AG08396 (cell line): ENCODE results near the gene MAN2A2.

ENCODE experiments used
- DNase-seq: peaks from one replicate; pipeline ENCODE4 v3.0.0; 2012; ENCODE audit warnings: low spot score, mixed read lengths

Gene MAN2A2

DNA sequence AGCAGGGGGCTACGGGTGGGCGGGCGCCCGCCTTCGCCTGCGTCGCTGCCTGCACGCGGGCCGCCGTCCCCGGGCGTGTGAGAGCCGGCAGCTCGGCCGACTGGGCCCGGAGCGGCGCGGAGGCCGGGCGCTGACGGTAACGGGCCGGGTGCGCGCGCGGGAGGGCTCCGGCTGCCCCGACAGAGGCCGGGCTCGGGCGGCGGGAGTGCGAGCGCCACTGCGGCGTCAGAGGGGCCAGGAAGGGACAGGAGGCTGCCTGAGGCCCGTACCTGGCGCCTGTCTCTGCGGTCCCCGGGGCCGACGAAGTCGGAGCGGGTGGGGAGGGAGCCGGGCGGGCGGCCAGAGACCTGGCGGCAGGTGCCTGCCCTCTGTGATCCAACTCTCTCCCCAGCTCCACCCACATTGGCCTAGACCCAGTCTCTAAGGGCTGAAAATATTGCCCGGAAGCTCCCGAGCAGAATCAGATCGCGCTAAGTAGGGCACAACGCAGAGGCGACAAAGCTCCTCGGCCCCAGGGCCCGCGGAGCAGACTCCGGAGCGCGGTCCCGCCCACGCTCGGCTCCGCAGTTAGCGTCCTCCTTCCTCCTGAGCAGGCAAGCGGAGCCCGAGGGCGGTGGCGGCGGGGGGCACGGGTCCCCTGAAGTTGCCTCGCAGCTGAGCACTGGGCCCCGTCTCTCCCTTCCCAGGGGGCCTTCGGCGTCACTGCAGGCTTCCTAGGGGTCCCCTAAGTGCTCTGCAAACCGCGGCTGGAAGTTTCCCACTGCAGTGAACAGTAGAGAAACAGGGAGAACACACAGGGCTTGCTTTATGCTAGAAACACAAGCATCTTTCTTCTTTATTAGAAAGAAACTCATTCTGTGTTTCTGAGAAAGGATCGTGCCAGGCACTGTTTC, at the start of gene MAN2A2:
TSS of gene MAN2A2 (plus strand) at position 463 of the 893 bp plus-strand sequence. CDS start 906 bp downstream, outside the sequence.
- peak; percentile 82 for DNase-seq

DNA sequence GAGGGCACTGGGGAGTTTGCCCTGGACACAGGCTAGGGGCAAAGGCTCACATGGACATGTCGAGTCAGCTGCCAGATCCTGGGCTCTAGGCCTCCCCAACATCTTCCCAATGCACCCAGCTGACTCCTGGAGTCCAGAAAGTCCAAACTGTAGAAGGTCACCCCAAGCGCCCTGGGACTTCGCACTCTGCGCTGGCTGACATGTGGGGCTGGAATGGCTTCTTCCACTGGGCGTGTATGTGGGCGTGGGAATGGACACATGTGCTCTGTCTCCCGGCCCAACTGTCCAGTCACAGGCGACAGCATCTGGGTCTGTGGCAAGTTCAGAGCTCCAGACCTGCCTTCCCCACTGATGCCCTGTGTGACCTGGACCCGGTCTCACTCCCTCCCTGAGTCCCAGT, 48.0 kb upstream of the MAN2A2 start:
- DNase-seq, result no peak

DNA sequence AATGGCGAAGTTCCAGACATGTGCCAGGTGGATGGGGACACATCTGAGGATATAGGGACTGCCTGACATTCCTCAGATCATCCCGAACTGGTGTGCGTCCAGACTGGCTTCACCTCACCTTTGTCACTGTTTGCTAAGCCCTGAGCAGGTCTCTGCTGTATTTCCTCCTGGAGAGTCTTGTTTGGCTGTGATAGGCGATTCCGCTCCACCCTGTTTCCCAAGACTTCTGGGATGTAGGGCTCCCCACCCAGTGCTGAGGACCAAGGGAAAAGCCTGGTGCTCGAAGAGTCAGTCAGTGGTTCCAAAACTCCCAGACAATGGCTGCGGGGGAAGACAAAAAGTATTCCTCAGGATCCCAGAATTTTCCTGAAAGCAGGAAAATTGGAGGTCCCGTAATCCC, 45.8 kb upstream of the MAN2A2 start:
- DNase-seq, result no peak

DNA sequence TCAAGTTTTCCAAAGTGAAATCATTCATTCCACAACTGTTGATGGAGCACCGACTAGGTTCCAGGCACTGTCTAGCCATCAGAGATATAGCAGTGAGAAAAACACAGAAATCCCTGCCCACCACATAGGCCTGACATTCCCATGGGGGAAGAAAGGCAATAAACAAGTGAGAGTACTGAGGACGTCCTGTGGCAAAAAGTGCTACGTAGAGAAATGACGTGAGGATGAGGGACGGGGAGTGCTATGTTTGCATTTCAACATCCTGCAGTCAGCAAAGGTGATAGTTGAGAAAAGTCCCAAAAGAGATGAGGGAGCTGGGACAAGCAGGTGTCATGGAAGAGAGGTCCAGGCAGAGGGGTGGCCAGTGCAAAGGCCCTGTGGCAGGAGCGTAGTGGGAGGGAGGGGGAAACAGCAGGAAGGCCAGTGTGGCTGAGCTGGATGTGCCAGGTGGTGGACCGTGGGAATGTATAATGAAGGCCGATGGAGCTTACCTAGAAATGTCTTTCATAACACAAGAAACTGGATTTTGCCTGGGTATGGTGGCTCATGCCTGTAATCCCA, 45.1 kb upstream of the MAN2A2 start:
- no peak for DNase-seq

DNA sequence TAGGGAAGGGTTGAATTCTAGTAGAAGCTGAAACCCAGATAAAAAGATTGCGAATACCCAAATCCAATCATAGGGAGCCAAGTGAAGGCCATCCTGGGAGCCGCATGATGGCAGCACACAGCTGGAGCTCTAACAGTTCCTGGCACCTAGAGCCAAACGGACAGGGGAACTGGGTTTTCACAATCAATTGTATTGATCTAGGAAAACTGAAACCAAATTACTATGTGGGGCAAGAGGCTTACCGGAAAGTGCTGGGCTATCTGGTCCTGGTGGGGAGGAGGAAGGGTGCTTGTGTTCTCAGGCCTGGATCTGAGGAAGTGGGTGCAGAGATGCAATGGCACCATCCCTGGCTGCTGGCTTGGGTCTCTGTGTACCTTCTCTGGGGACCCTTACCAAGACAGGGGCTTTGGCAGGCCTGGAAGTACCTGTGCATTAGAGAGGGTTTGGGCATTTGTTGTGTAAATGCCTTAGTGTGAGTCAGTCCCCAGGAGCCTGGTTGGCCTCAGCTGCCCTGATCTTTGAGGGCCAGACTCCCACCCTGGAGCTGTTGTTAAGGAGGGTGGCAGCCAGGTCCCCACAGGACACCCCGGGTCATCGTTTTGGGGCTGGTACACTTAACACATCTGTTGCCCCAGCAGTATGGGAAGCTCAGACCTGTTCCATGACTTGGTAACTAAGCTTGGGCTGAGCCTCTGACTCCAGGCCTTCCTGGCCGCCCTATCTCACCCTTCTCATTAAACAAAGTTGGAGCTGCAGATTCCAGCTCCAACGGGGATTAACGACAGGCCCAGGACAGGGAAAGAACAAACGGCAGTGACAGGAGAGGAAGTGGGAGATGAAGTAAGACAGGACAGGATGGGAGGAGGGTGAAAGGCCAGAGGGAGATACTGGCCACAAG, 43.6 kb upstream of the MAN2A2 start:
- no peak for DNase-seq

DNA sequence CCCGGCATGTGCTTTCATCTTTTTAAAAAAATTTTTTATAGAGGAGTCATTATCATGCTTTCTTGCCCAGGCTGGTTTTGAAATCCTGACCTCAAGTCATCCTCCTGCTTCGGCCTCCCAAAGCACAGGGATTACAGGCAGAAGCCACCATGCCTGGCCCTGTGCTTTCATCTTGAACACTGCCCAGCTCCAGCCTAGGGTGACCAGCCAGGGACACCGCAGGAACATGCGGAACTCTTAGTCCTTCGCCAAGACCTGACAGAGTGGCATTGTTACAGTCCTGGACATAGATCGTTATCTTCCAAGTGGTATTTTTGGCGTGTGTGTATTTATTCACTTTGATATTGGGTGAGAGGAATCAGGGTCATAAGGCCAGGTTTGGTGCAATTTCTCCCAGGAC, 42.7 kb upstream of the MAN2A2 start:
- no peak for DNase-seq

DNA sequence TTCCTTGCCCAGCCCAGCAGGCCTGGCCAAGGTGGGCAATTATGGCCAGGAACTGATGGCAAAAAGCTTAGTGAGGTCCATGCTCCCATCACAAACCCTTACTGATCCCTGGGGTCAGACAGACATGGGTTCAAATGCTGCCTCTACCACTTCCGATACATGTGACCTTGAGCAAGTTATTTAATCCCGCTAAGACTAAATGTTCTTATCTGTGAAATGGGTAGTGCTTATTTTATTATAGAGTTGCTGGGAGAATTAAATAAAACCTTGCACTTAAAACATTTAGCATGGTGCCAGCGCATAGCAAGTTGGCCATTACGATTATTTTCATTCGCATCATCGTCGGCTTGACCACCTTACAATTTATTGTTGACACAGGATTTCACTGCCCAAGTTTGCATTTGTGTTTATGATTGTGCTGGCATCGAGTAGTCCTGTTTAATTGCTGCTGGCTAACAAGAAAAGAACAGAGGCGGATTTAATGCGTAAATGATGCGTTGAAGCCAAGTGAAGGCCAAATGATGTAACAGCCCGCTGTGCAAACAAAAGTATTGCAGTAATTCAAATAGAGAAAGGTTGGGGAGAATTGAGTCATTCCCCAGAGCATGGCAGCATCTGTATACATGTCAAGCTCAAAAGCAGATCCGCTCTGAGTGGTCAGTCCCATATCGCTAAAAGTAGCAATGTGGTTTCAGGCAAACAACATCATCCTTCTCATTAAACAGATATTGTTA, 42.0 kb upstream of the MAN2A2 start:
- DNase-seq, result no peak

DNA sequence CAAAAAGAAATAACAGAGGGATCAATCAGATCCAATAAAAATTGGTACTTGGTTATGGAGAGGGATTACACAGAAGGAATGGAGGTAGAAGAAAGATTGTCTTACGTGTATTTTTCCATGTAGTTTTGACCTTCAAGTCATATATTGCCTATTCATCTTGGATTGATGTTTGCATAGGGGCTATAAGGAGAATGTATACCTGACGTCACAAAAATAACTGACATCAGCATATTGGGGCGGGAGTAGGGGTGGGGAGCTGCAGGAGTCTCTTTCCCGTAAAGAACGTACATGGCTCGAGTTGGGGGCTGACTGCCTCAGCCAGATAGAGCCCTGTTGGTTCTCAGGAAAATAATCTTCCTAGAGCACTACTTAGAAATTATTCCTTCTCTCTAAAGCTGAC, 40.6 kb upstream of the MAN2A2 start:
- no peak for DNase-seq

DNA sequence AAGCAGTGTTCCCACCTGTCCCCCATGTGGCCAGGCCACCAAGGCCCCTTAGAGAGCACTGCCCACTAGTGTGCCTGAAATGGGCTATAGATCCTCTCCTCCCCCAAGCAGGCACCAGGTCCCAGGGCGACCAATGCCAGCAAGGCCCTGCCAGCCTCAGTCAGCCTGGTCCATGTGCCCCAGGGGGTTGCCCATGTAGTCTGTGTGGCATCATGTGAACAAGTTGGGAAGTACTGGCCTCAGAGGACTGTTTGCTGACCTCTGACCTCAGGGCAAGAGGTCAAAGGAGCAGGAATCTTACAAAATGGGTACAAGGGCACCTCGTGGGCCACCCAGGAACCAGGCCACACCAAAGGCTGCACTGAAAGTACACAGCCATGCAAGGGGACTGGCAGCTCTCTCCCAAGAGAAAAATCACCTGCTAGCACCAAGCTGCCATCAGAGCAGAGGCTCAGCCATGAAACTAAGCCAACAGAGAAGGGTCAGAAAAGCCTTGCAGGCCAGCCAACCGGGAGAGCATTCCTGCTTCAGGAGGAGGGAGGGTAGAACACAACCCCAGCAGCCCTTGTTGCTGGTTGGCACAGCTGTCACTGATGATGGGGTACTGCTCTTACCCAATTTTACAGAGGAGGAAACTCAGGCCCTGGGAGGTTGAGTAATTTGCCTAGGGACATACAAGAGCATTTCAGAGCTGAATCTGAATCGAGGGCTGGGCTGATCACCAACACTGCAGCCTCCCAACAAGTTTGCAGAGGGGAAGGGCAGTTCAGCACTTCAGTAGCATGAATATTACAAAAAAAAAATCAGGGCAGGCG, 39.9 kb upstream of the MAN2A2 start:
- no peak for DNase-seq

DNA sequence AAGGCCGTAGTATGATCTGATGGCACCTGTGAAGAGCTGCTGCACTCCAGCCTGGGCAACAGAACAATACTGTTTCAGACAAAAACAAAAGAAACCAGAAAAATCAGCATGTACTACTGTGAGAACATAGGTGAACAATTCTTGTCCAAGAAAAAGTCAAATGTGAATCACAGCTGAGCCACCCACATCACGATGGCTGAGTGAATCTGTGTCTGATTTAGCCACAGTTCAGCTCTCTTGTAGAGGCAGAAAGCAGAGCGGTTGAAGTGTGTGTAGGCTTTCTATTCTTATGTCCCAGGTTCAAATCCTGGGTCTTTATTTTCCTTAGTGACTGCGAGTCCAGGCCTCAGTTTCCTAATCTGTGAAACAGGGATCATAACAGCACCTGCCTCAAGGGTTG, 39.1 kb upstream of the MAN2A2 start:
- DNase-seq, result no peak

DNA sequence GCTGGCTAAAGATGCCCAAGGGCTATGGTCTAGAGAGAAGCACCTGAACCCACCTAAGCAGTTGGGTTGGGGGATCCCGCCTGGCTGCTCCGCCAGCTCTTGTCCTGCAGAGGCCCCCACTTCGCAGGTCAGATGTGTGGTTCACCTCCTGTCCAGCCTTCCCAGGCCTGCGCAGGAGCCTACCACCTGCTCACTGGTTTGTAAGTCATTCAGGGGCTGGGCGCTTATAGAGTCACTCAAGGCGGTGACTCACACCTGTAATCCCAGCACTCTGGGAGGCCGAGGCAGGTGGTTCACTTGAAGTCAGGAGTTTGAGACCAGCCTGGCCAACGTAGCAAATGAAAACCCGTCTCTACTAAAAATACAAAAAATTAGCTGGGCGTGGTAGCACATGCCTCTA, 38.6 kb upstream of the MAN2A2 start:
- DNase-seq, result no peak

DNA sequence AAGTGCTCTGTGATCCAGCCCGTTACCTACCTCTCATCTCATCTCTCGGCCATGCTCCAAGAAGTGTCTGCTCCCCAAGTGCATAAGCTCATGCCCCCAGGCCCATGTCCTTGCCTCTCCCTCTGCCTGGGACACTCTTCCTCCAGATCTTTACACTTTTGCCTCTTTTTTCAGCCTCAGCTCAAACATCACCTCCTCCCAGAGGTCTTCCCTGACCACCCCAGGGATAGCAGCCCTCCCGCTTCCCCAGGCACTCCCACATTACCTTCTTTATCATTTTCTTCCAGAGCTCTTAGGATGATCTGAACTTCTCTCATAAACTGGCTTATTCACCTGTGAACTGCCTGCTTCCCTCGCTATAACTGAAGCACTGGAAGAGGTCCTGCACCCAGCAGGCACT, 37.4 kb upstream of the MAN2A2 start:
- no peak for DNase-seq

DNA sequence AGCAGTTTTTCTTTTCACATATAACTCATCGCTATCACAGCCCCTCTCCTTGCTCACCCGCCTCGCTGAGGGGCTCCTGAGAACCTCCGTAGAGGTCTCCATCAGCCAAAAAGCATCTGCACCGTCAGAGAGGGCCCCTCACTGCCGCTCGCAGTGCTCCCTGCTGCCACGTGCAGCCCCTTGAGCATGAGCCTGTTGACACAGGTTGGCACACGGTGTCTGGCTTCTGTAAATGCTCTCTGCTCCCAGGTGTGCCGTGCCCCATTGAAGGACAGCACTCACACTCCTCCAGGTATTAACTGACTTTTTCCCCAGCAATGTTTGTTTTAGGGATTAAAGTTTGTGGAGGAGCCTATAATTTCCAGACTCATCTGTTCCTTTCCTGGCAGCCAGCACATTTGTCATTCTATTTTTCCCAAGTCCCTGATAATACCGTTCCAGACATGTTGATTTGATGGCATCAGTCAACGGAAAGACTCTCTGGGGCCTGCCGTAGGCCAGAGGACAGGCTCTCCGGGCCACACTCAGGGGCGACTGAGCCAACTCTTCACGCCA, 36.9 kb upstream of the MAN2A2 start:
- no peak for DNase-seq

DNA sequence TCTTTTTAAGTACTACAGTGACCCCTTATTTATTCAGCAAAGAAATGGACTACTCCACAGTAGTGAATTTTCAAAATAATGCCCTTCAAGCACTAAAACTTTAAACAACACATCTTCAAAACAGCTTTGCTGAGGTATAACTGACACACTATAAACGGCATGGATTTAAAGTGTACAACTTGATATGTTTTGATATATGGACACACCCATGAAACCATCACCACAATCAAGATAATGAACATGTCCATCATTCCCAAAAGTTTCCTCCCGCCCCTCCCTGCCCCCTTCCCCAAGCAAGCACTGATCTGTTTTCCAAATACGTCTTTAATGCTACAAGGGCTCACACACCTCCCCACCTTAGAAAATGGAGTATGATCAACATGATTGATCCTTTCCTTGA, 36.3 kb upstream of the MAN2A2 start:
- no peak for DNase-seq

DNA sequence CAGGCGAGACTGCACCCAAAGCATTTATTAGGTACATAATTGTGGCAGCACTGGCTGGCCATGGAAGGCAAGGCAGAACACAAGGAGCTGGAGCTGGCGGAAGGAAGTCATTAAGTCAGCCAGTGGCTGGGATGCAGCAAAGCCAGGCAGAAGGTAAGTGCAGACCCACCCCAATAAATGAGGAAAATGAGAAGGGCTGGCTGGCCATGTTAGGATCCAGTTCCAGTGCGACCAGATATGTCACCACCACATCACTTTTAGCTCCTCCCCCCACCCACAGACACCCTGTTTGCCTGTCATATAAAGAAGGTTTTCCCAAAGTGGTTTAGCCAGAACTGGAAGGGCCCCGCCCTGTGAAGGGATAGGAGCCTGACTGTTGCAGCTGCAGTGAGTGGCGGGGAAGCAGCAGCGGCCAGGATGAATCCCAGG, 34.8 kb upstream of the MAN2A2 start, which contains the start of gene FURIN:
TSS of gene FURIN (plus strand) at position 328 of the 429 bp plus-strand sequence. CDS start 7,153 bp downstream, outside the sequence.
- no peak for DNase-seq

DNA sequence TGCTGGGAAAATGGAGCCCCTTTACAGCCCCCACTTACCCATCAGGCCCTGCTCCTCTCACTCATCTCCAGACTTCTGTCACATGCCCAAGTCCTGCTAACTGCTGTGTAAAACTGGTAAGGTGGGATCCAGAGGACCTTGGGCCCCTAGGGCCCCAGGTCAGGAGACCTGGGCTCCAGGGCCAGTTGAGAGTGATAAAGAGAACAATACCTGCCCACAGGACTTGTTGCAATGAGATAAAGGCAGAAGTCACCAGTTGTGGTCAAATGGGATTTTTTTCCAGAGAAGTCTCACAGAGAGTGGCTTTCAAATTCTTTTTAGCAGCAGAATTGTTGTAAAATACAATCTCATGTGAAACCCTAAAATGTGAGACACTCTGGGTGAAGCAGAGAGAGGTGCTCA, 34.0 kb upstream of the MAN2A2 start:
- no peak for DNase-seq

DNA sequence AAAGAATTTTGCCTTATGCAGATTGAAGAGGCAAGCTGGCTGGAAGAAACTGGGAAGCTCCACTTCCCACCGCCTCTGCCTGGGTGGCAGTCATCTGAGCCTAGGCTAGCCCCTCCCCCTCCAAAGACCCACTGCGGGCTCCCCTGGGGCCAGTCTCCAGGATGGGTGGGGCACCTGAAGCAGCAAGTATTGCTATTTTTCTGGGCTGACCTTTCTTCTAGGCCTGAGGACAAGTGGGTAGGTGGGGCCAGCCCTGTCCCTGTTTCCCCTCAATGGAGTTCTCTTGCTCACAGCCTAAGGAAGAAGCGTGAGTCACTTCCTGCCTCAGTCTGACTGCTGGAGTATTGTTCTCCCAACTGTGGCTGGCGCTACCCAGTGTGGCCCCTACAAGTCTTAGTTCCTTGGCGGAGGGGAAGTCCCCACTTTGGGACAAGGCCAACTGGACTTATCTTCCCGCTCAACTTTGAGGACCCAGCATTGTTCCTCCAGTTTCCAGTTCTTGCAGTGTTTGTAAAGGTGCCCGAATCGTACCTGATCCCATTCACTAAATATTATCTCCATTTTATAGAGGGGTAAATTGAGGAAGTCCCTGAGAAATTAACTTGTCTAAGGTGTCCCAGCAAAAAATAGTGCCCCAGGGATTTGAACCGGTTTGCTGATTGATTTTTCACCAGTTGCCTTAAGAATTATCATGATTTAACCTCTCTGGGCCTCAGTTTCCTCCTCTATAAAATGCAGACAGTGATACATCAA, 33.3 kb upstream of the MAN2A2 start:
- no peak for DNase-seq

DNA sequence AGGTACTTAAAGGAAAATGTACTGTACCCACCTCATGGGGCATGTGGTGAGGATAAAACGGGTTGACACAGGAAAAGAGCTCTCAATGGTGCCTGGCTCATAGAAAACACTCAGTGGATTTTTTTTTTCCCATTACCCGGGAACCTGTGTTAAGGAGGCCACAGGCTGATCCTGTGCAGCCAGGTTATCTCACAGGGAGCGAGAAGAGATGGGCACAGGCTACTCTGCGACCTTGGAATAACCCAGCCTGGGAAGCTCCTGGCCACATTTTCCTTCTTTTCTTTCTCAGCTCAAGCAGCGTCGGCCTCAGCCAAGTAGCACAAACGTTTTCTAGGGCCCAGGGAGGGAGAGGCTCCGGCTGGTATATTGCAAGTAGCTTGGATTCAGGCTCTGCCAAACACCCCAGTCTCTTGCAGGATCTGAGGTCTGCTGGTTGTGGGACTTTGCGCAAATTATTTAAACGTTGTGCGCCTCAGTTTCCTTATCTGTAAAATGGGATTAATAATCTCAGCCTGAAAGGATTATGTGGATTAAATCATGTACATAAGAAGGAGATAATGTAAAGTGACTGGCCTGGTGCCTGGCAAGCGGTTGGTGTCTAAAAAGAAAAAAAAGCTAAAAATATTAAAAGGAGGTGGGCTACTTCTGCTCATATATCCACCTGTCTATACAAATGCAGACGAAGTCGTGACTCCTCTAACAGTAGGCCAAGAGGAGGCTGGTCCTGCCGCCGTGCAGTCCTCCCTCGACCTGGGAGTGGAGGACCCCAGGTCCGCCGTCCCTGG, 32.6 kb upstream of the MAN2A2 start:
- no peak for DNase-seq

DNA sequence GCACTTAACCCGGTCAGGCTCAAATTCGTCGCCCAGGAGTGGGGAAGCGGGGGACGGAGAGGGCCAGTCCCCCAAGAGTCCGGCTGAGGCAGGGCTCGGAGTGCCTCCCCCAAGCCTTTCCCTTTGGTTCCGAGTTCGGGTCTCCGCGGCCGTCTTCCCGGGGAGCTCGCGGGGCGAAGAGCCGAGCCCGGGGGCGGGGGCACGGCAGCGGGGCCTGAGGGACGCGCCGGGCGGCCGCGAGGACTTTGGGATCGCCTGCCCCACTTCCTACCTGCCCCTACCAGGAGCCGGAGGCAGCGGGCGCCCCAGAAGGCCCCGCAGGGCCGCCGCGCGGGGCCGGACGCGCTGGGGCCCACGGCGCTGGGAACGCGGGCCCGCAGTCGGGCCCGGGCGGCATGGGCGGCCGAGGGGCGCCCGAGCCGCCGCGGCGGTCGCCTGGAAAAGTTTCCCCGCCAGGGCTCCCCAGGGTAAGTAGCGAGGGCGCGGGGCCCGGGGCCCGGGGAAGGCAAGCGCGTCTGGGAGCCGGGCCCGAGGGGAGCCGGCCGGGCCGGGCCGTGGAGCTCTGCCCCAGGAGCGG, 31.9 kb upstream of the MAN2A2 start:
- DNase-seq, result peak; percentile 60
